Raji (cell line): ENCODE data around the gene ITPKB.

Experiments
- POLR2A ChIP-seq: IDR thresholded peaks from 2 replicates; pipeline ENCODE4 v1.6.1; 2011; ENCODE audit warnings: low read depth, low read length, control low read depth; ENCODE audit not compliant: insufficient read depth

Gene ITPKB

GRCh38 chr1:226659136-226659535 is 79.9 kb downstream of the ITPKB start:
- TF ChIP-seq POLR2A = no peak

DNA sequence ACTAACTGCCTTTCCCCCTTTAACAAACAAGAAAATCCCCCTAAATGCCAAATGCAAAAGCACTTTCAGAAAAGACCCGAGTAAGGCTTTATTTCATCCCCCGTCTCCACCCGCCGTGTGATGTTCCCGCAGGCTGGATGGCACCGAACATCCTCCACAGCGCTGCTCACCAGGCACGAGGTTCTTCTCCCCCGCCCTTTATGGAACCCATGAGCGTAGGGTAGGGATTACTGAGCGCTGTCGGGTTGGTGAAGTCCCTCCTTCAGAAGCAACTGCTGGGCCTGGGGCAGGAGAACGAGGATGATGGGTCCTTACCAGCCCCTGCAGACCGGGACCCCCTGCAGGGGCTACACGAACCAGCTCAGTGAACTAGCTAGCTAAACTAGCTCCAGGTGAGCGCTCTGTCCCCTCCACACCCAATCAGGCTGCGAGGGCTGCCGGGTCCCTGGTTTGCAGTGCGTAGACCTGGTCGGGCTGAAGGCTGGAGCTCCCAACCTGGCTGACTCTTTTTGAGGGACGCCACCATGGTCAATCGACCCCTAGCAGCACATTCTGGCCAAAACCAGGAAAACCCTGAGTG is 80.4 kb downstream of the ITPKB start:
- TF ChIP-seq POLR2A = no peak

DNA sequence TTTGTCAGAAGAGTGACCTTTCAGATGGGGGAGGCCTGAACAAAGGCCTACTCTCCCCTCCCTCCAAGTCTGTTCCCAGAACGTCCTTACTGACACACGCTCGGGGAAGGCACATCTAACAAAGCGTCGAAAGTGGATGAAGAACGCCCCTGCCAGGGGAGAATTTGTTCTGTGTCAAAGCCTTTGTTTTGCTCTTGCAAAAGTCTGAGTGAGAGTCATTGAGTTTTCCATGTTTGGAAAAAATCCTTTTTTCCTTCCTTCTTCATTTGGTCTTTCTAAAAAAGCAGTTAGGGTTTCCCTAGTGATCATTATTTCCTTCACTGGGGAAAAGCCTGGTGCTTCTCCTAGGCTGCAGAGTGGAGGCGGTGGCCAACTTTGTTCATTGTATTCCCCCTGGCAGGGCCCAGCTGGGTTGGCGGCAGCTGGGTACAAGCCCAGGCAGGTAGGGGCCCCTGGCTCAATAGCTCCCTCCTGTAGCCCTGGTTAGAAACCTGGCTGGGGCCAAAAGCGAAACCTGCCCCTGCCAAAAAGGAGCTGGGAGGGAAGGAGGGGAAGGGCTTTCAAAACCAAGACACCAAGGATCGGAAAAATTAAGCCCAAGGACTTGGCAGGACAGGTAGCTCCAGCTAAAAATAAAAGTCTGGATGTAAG is 81.1 kb downstream of the ITPKB start:
- no peak for TF ChIP-seq POLR2A

DNA sequence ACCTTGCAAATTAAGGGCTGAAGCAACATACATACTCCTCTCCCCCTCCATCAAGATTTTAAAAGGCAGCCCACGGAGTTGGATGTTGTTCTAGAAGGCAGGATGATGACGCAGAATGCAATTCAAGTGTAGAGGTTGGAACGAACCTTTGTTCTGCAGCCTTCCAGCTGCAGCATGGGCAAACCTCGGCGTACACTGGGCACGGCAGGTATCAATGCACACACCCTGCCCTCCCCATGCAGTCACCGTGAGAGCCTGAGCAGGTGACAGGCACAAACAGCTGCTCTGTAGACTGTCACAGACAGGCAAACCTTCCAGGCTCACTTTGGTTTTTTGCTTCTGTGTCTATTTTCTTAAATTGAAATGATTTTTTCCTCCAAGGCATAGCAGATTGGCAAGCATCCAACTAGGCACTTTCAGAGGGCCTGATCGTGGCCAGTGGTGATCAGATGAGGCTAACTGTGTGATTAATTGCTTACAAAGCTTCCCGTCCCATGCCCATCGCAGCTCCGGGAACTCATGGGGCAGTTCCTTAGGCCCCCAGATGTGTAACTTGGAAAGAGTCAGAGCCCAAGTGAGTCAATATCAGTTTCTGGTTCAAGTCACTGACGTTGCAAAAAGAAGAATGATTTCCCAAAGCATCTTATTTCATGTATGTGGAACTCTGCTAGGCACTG is 82.3 kb downstream of the ITPKB start:
- no peak for TF ChIP-seq POLR2A

DNA sequence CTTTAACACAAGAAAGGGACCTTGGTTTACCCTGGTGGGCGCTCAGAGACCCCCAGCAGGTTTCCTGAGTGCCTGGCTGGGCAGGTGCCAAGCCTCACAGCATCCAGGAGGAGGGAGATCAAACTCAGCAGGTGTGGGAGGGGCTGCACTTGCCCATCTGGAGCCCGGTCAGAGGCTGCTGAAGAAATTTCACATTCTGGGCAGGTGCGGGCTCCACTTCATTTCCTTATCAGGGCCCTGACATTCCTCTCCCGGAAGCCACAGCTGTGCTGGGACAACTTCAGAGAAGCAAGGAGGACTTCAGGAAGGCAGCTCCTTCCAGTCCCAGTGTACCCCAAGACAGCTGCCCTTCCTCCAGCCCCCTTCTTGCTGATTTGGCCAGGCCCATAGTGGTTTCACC is 82.9 kb downstream of the ITPKB start:
- no peak for TF ChIP-seq POLR2A

GRCh38 chr1:226655251-226656163 is 83.6 kb downstream of the ITPKB start:
- TF ChIP-seq POLR2A = no peak

DNA sequence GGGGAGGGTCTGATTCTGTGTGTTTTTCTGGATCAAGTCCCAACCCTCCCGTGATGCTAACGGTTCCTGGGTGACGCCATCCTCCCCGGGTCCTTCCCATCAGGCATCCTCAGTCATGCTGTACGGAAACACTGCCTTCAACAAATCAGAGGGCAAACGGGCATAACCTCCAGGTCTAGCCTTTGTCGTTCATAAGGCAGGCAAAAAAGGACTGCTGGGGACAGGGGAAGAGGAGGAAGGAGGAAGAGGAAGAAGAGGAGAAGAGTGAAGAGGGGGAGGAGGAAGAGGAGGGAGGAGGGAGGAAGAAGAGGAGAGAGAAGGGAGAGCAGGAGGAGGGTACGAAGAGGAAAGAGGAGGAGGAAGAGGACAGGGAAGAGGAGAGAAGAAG is 84.4 kb downstream of the ITPKB start:
- TF ChIP-seq POLR2A = no peak

GRCh38 chr1:226654046-226654667 is 84.9 kb downstream of the ITPKB start:
- no peak for TF ChIP-seq POLR2A

DNA sequence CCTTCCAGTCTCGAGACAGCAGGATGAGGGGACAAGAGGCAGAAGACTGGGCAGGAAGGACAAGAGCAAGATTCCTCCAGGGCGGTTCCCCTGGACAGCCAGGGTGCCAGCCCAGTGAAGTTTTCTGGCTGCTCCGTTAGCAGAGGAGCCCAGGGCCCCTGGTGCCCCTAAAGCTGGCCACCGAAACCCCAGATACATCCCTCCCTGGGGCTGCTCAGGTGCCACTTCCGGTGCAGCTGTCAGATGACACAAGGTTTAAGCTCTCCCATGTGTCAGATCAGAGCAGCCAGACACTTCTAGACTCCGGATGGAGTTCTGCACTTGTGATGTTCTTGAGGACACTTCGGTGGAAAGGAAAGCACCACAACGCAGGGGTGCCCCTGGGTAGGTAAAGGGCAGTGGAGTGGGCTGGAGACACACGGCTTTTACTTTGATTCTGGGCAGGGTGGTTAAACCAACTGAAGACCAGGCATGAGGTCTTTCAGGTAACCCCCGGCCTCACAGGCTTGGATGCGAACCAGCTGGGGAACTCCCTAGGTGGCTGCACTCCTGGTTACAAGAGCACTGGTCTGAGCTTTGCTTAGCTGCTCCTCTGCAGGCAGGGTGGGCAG is 85.7 kb downstream of the ITPKB start:
- no peak for TF ChIP-seq POLR2A

DNA sequence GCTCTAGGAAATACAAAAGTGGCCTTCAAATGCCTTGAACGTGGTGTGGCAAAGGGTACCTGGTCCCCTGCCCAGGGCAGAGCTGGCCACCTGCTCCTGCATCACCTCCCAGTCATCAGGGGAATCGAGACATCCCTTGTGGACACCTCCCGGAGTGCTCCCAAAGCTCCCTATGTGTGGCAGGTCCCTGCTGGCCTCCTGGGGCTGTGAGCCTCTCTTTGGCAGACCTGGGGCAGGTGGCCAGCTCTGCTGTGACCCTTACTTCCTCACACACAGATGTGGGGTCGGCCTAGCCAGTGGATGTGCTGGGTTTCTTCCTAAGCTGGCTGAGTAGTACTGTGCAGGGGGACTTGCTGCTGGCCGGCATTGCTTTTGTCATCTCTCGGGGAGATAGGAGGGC is 86.5 kb downstream of the ITPKB start:
- no peak for TF ChIP-seq POLR2A

GRCh38 chr1:226651732-226652105 is 87.4 kb downstream of the ITPKB start:
- no peak for TF ChIP-seq POLR2A

GRCh38 chr1:226651041-226651731 is 87.9 kb downstream of the ITPKB start:
- TF ChIP-seq POLR2A = no peak

- no peak for TF ChIP-seq POLR2A
These were observed 88.7 kb downstream of the ITPKB start for GRCh38 chr1:226650236-226650841.

DNA sequence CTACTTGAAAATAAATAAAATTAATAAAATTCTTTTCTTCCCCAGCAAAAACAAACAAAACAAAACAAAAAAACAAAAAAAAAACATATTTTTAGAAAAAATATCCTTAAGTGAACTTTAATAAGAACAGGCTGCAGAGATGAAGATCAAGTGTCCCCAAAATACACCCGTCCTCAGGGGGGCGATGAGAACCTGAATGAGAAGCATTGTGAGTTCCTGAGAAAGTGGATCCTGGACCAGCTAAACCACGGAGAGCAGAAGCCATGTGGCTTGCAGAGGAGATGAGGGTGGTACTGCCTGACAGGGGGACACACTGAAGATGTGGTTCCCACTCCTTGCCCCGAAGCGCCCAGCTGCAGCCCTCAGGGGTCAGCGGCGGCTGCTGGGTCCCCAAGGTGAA is 89.3 kb downstream of the ITPKB start:
- no peak for TF ChIP-seq POLR2A
